GM18873 (cell line): ENCODE measurements around the gene FMO2.

Experiments used
- ATAC-seq: cut with Tn5 transposase; IDR thresholded peaks from one replicate; pipeline ENCODE4 v1.9.1; 2021; ENCODE audit warnings: mild to moderate bottlenecking, moderate library complexity, moderate number of reproducible peaks; ENCODE audit not compliant: unreplicated experiment, low FRiP score

FMO2 gene

GRCh38 chr1:171172471-171172870 lies 12.6 kb upstream of the FMO2 start:
- ATAC-seq: no peak

DNA sequence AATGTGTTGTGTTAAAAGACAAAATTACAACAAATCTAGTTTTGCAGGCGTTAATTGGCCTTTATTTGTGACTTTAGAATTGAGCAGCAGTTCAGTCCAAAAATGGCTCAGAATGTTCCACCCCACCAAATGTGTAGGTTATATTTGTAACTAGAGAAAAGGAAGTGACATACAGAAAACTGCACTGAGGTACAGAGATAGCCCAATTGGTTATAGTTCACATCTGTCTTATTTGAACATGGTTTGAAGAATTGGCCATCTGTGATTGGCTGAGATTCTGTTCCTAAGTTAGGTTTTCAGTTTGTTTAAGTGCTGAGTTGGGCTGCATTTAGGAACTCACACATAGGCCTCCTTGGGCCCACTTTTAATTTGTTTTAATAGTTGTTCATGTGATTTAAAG lies 12.0 kb upstream of the FMO2 start:
- ATAC-seq: no peak

DNA sequence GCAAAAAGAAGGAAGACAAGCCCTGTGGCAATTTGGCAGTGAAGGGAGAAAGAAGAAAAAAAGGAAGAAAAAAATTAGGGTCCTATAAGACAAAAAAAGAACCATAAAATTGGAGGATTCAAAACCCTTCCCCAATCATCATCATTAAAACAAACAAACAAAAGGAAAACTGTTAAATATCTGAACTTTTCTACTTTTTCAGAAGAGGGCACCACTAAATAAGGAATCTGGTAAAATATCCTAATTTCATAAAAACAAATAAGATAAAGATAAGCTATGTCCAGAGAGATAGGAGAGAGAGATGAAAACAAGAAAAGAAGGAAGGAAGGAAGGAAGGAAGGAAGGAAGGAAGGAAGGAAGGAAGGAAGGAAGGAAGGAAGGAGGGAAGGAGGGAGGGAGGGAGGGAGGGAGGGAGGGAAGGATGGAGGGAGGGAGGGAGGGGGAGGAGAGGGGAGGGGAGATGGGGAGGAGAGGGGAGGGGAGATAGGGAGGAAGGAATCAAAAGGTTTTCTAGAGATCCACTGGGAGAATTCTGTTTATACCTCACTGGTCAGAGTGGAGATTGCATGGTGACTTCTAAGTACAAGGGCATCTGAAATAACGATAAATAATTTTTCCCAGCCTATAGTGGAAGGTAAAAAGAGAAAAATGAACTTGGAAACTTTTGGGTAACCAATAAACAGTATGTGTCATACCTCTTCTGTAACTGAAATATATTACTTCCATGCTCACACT lies 10.4 kb upstream of the FMO2 start:
- ATAC-seq: no peak

GRCh38 chr1:171177261-171177660 lies 7.8 kb upstream of the FMO2 start:
- no peak for ATAC-seq

- no peak for ATAC-seq
These were observed 5.5 kb upstream of the FMO2 start for GRCh38 chr1:171179318-171180227.

- ATAC-seq: no peak
These were observed 4.4 kb upstream of the FMO2 start for GRCh38 chr1:171180670-171181069.

DNA sequence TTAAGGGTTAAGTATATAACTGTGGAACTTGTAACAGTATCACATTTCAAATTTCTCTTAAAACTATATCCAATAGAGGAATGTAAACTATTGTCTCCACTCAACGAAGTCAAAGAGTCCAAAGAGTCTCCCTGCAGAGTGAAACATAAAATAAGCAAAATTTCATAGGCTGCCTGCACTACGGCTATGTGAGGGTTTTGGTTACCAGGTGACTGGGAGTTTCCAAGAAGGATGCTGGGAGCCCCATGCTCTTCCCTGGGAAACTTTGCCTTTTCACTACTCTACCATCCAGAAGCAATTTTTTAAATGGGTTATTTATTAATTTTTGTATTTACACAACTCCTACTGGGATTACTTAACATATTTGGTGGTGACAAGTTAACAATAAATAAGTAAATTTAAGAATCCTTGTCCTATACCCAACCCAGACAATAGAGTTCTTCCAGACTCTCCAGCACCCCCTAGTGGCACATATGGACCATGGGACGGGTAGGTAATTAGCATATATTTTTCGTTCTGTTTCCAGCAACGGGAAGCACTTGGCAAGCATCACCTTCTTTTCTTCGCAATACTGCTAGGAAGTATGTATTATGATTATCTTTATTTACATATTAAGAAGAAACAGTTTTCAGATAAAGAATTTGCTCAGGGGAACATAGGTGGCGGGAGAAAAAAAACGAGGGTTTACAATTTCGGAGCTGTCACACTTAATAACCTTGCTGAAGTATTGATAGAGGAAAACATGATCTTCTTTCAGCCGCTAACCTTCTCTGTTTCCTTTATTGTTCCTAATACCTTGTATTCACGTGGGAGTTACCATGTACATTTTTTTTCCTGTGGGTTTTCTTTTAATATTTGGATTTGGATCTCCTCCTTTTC lies 3.5 kb downstream of the FMO2 start:
- ATAC-seq: peak; percentile 50

- no peak for ATAC-seq
These were observed 6.9 kb downstream of the FMO2 start for GRCh38 chr1:171191992-171192391.

GRCh38 chr1:171195767-171196166 lies 10.7 kb downstream of the FMO2 start:
- no peak for ATAC-seq

DNA sequence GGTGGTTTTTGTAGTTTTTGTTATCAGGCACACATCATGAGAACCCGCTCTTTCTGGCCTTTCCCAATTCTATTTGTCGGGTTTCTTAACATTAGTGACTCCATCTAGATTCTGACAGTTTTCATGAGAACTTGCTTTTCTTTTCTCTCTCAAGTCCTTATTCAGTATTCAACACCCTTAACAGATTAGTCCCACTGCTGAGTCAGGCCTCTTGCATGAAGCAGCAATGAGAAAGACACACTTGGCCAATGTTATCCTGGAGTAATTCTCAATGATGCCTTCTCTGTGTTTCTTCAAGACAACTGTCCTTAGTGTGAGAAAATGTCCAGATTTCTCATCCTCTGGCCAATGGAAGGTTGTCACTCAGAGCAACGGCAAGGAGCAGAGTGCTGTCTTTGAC lies 11.3 kb downstream of the FMO2 start:
- no peak for ATAC-seq

DNA sequence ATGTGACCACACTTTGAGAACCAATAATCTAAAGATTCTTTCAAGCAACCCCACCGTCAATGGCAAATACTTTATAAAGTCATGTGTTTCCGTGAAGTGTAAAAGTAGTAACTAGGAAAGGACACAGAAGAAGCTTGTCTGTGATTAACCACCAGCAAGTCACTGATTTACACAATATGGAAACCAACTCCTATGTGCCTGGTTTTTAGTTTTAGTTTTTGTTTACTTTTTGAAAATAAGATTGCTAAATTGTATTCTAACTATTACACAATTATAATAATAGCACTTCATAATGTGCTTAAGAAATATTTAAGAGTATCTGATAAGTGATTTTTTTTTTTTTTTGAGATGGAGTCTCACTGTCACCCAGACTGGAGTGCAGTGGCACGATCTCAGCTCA lies 13.0 kb downstream of the FMO2 start:
- no peak for ATAC-seq

GRCh38 chr1:171204296-171204695 lies 19.2 kb downstream of the FMO2 start:
- no peak for ATAC-seq

GRCh38 chr1:171206204-171206977 lies 21.3 kb downstream of the FMO2 start:
- no peak for ATAC-seq

DNA sequence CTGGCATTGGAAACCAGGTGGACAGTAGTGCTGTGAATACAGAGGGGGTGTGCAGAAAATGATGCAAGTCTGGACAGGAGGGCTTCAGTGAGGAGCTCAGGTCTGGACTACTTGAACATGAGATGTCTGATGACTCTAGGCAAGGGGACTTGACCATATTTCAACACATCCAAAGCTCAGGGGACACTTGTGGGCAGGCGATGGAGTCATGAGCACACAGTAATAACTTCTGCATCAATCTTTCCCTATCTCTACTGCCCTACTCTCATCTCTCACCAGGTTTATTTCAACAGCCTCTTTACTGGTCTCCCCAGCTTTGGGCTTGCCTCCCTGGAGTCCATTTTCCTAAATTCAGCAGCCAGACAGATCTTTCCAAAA lies 21.9 kb downstream of the FMO2 start:
- no peak for ATAC-seq

GRCh38 chr1:171207377-171207776 lies 22.3 kb downstream of the FMO2 start:
- no peak for ATAC-seq

DNA sequence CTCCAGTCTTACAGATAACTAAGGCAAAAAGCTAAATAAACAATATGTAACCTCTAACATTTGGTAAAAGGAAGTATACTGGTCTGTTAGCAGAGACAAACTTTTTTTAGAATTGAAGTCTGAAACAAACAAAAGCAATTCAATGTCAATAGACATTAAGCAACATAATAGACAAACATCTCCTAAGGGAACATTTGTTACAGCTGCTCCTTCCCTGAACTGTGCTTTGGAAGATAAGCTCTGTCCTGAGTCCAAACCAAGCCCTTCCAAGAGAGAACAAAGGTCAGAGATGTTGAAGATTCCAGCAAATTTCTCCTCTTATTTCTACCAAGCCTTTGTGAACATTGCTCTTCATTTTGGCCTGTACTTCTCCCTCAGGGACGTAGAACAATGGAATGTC lies 25.3 kb downstream of the FMO2 start:
- no peak for ATAC-seq

GRCh38 chr1:171212607-171213351 lies 27.7 kb downstream of the FMO2 start:
- no peak for ATAC-seq

GRCh38 chr1:171213559-171214454 lies 28.7 kb downstream of the FMO2 start:
- ATAC-seq: no peak
